ENCODE data around the gene DDN. TPM values are rescaled to one million over a fixed set of nuclear protein-coding genes. Genes with fewer than 3 reads are reported as not detected.

DDN gene
- polyA plus RNA-seq, 1 donor (not counting 4 experiments of a cell fraction or from before 2014, with no cell fraction given): 0.10 TPM

- Histone ChIP-seq H3K4me2 (ENCODE audit: control insufficient read depth, extremely low read depth, insufficient read depth, low read depth, low read length) (no peak overlapping the region), H3K9me1 (ENCODE audit: control insufficient read depth, extremely low read depth, insufficient read depth, low read length) (peaks cover 2% of the 10 kb centered on the region), H3K9ac (ENCODE audit: control insufficient read depth, extremely low read depth, insufficient read depth, low read length) (no peak overlapping the region), H3K4me3 (ENCODE audit: control insufficient read depth in 2 of 3, extremely low read depth in 1 of 3, insufficient read depth in 2 of 3, low read depth in 1 of 3, low read length in 3 of 3) (no peak overlapping the region), H3K9me3 (ENCODE audit: control insufficient read depth, low read depth, low read length) (no peaks in the 10 kb centered on the region), H3K27ac (ENCODE audit: control insufficient read depth, insufficient read depth, low read length) (no peak overlapping the region), H3K27me3 (ENCODE audit: control insufficient read depth, extremely low read depth, insufficient read depth, low read length) (no peaks in the 10 kb centered on the region), H2AFZ (ENCODE audit: control insufficient read depth, low read length) (no peak overlapping the region), H3K79me2 (ENCODE audit: control insufficient read depth, insufficient read depth, low read length) (peaks cover 3% of the 10 kb centered on the region), H3K36me3 (ENCODE audit: control insufficient read depth in 2 of 2, extremely low read depth in 1 of 2, insufficient read depth in 2 of 2, low read length in 2 of 2) (peaks cover 60 to 71% of the 10 kb centered on the region in 2 experiments), H4K20me1 (ENCODE audit: control insufficient read depth, extremely low read depth, insufficient read depth, low read length) (no peaks in the 10 kb centered on the region), H3K4me1 (ENCODE audit: control insufficient read depth, extremely low read depth, insufficient read depth, low read length) (no peaks in the 10 kb centered on the region)
- TF ChIP-seq EZH2 (IDR thresholded peaks at IDR 0.05; ENCODE audit: low read length): no peak
- no peak for TF ChIP-seq CTCF (optimal IDR thresholded peaks at IDR 0.05 in 1 of 3, IDR thresholded peaks at IDR 0.05 in 1 of 3, conservative IDR thresholded peaks at IDR 0.05 in 1 of 3; ENCODE audit: extremely low read depth in 1 of 3, insufficient read depth in 2 of 3, low read length in 3 of 3)
- DNase-seq (ENCODE audit: low read depth, low spot score): no peak
- dilution Hi-C loops (cut with MboI; ENCODE audit: extremely low pct_ligation_motif_present, low sequenced_read_pairs): no loop called here
- no peak for FAIRE-seq
Observed at GRCh38 chr12:49040364-49040855, 41.2 kb upstream of the DDN start.

GRCh38 chr12:49039421-49040363, 40.5 kb upstream of the DDN start:
- dilution Hi-C loops (cut with MboI; ENCODE audit: extremely low pct_ligation_motif_present, low sequenced_read_pairs): no loop called here

More at GRCh38 chr12:49039421-49040363, 40.5 kb upstream of the DDN start:
- FAIRE-seq (no peak), DNase-seq (ENCODE audit: low read depth, low spot score) (no peak)
- no peak overlapping the region for H3K9ac ChIP-seq (ENCODE audit: control insufficient read depth, extremely low read depth, insufficient read depth, low read length)
- TF ChIP-seq EZH2 (IDR thresholded peaks at IDR 0.05; ENCODE audit: low read length) (no peak), CTCF (optimal IDR thresholded peaks at IDR 0.05 in 1 of 3, IDR thresholded peaks at IDR 0.05 in 1 of 3, conservative IDR thresholded peaks at IDR 0.05 in 1 of 3; ENCODE audit: extremely low read depth in 1 of 3, insufficient read depth in 2 of 3, low read length in 3 of 3) (no peak)
- H2AFZ ChIP-seq (ENCODE audit: control insufficient read depth, low read length): no peak overlapping the region
- no peaks in the 10 kb centered on the region for H3K4me1 ChIP-seq (ENCODE audit: control insufficient read depth, extremely low read depth, insufficient read depth, low read length)
- H3K9me1 ChIP-seq (ENCODE audit: control insufficient read depth, extremely low read depth, insufficient read depth, low read length): peaks cover 2% of the 10 kb centered on the region
- peaks cover 3% of the 10 kb centered on the region for H3K79me2 ChIP-seq (ENCODE audit: control insufficient read depth, insufficient read depth, low read length)
- H3K4me3 ChIP-seq (ENCODE audit: control insufficient read depth in 2 of 3, extremely low read depth in 1 of 3, insufficient read depth in 2 of 3, low read depth in 1 of 3, low read length in 3 of 3): no peak overlapping the region
- H4K20me1 ChIP-seq (ENCODE audit: control insufficient read depth, extremely low read depth, insufficient read depth, low read length): no peaks in the 10 kb centered on the region
- H3K27ac ChIP-seq (ENCODE audit: control insufficient read depth, insufficient read depth, low read length): no peak overlapping the region
- H3K4me2 ChIP-seq (ENCODE audit: control insufficient read depth, extremely low read depth, insufficient read depth, low read depth, low read length): no peak overlapping the region
- H3K27me3 ChIP-seq (ENCODE audit: control insufficient read depth, extremely low read depth, insufficient read depth, low read length): no peaks in the 10 kb centered on the region
- H3K36me3 ChIP-seq (ENCODE audit: control insufficient read depth in 2 of 2, extremely low read depth in 1 of 2, insufficient read depth in 2 of 2, low read length in 2 of 2): peaks cover 61 to 70% of the 10 kb centered on the region in 2 experiments
- H3K9me3 ChIP-seq (ENCODE audit: control insufficient read depth, low read depth, low read length): no peaks in the 10 kb centered on the region

All from keratinocyte (primary cell).